HCT116 (cell line): ENCODE data around the gene TULP4. TPM values are rescaled to one million over a fixed set of nuclear protein-coding genes. Genes with fewer than 3 reads are reported as not detected.

Experiments
- ATAC-seq: fragments of 200-7000 bp; cut with Tn5 transposase; 2 replicates; pipeline ENCODE4 v1.9.1; 2020; ENCODE audit warnings: mild to moderate bottlenecking, moderate library complexity
- BruUV-seq: library from RNA; stranded (reverse); fragments of 400-500 nt; replicated peaks from 2 replicates; lab custom pipeline; 2021; lab: Mats Ljungman, UMichigan
- CTCF ChIA-PET: fragments of 300-600 bp; sonication (Branson Sonifier 250); formaldehyde crosslinking; loops from one replicate; lab custom pipeline; 2021; ENCODE audit warnings: antibody characterized with exemption; lab: Charles Lee
- POLR2A ChIA-PET: fragments of 300-600, 350-600 bp; sonication (Branson Sonifier 250); formaldehyde crosslinking; loops from one replicate; lab custom pipeline; 2021; ENCODE audit warnings: antibody characterized with exemption; lab: Charles Lee
- RAD21 ChIA-PET, 2 experiments: fragments of 300-600 bp; sonication (Branson Sonifier 250); formaldehyde crosslinking; loops; one replicate each; lab custom pipeline; 2023; ENCODE audit warnings: low total read pairs in 2 of 2; ENCODE audit not compliant: uncharacterized antibody in 2 of 2, unreplicated experiment in 2 of 2, low non-redundant PET in 1 of 2; lab: Charles Lee
- DNase-seq: peaks from one replicate; pipeline ENCODE4 v3.0.0-alpha.2; 2010; ENCODE audit warnings: low read depth, low spot score
- H2AFZ ChIP-seq: fragments of 200-600 bp; shearing (Covaris generic), sonication (generic); 2 replicates; pipeline ENCODE4 v1.6.1; 2017; ENCODE audit warnings: low read depth, mixed run types, mixed read lengths, antibody characterized with exemption, low read length; ENCODE audit not compliant: poor library complexity, severe bottlenecking
- H3K27ac ChIP-seq: 2 replicates; pipeline ENCODE4 v1.5.1; 2012; ENCODE audit warnings: low read depth, low read length
- H3K27me3 ChIP-seq: fragments of 200-600 bp; sonication (generic); 2 replicates; pipeline ENCODE4 v1.6.1; 2016; ENCODE audit warnings: mixed run types, low read length, mixed read lengths; ENCODE audit not compliant: insufficient read depth
- H3K36me3 ChIP-seq, 2 experiments: fragments of 200-500 bp in 1 of 2; fragments of 200-600 bp in 1 of 2; sonication (Bioruptor generic) in 1 of 2; sonication (generic) in 1 of 2; 2 replicates each; pipeline versions ENCODE4 v1.5.1 to v1.6.1; 2014 to 2016; ENCODE audit warnings: low read length in 2 of 2, inconsistent platforms in 1 of 2, mixed read lengths in 1 of 2, mixed run types in 1 of 2; ENCODE audit not compliant: insufficient read depth in 2 of 2, control insufficient read depth in 1 of 2
- H3K4me1 ChIP-seq, 2 experiments: fragments of 200-600 bp in 1 of 2; sonication (generic) in 1 of 2; 2 replicates each; pipeline versions ENCODE4 v1.5.1 to v1.6.1; 2012 to 2017; ENCODE audit warnings: low read length in 2 of 2, inconsistent platforms in 1 of 2, mild to moderate bottlenecking in 1 of 2, mixed read lengths in 1 of 2, mixed run types in 1 of 2, moderate library complexity in 1 of 2; ENCODE audit not compliant: insufficient read depth in 2 of 2, control insufficient read depth in 1 of 2
- H3K4me2 ChIP-seq: fragments of 200-600 bp; sonication (generic); 2 replicates; pipeline ENCODE4 v1.6.1; 2017; ENCODE audit warnings: mixed run types, low read length, mixed read lengths
- H3K4me3 ChIP-seq, 2 experiments: fragments of 200-600 bp in 1 of 2; sonication (generic) in 1 of 2; replicated peaks in 1 of 2; 2 replicates each; pipeline ENCODE4 v1.5.1; 2011 to 2016; ENCODE audit warnings: low read length in 2 of 2, control low read depth in 1 of 2, low read depth in 1 of 2, mild to moderate bottlenecking in 1 of 2, mixed read lengths in 1 of 2, mixed run types in 1 of 2
- H3K79me2 ChIP-seq: fragments of 200-600 bp; sonication (generic); 2 replicates; pipeline ENCODE4 v1.6.1; 2017; ENCODE audit warnings: mild to moderate bottlenecking, mixed run types, low read length, moderate library complexity, mixed read lengths; ENCODE audit not compliant: insufficient read depth
- H3K9ac ChIP-seq: fragments of 200-600 bp; sonication (generic); 2 replicates; pipeline ENCODE4 v1.6.1; 2016; ENCODE audit warnings: low read length, mixed read lengths
- H3K9me2 ChIP-seq: fragments of 200-600 bp; sonication (generic), shearing (Covaris generic); 2 replicates; pipeline ENCODE4 v1.6.1; 2017; ENCODE audit warnings: mixed run types, mild to moderate bottlenecking, moderate library complexity; ENCODE audit not compliant: insufficient read depth
- H3K9me3 ChIP-seq, 2 experiments: fragments of 200-500 bp in 1 of 2; fragments of 200-600 bp in 1 of 2; sonication (Bioruptor generic) in 1 of 2; sonication (generic) in 1 of 2; 2 replicates each; pipeline ENCODE4 v1.6.1; 2014 to 2017; ENCODE audit warnings: low read length in 2 of 2, mixed read lengths in 2 of 2, inconsistent platforms in 1 of 2, low read depth in 1 of 2, mild to moderate bottlenecking in 1 of 2, mixed run types in 1 of 2, moderate library complexity in 1 of 2; ENCODE audit not compliant: control insufficient read depth in 1 of 2, insufficient read depth in 1 of 2
- H4K20me1 ChIP-seq: fragments of 200-600 bp; sonication (generic), shearing (Covaris generic); 2 replicates; pipeline ENCODE4 v1.6.1; 2017; ENCODE audit warnings: mixed run types, mild to moderate bottlenecking, moderate library complexity; ENCODE audit not compliant: insufficient read depth
- ATF3 ChIP-seq: IDR thresholded peaks from 2 replicates; pipeline ENCODE4 v1.6.1; 2012
- CBX3 ChIP-seq: IDR thresholded peaks from 2 replicates; pipeline ENCODE4 v1.6.1; 2012; ENCODE audit warnings: low read depth
- CEBPB ChIP-seq: IDR thresholded peaks from 2 replicates; pipeline ENCODE4 v1.6.1; 2012; ENCODE audit warnings: low read depth
- CTCF ChIP-seq, 3 experiments: fragments of 200-600 bp in 1 of 3; sonication (generic) in 1 of 3; IDR thresholded peaks in 2 of 3; conservative IDR thresholded peaks in 1 of 3; 2 replicates each; pipeline ENCODE4 v1.5.1; 2012 to 2017; ENCODE audit warnings: low read depth in 2 of 3, low read length in 2 of 3, antibody characterized with exemption in 1 of 3, borderline replicate concordance in 1 of 3, control low read depth in 1 of 3, mild to moderate bottlenecking in 1 of 3, mixed read lengths in 1 of 3, mixed run types in 1 of 3, moderate library complexity in 1 of 3; ENCODE audit not compliant: insufficient read depth in 1 of 3
- EZH2 ChIP-seq: fragments of 200-600 bp; sonication (generic); IDR thresholded peaks from 2 replicates; pipeline ENCODE4 v1.6.1; 2017; ENCODE audit warnings: antibody characterized with exemption, mixed run types
- JUND ChIP-seq: IDR thresholded peaks from 2 replicates; pipeline ENCODE4 v1.6.1; 2012
- POLR2AphosphoS5 ChIP-seq: IDR thresholded peaks from 2 replicates; pipeline ENCODE4 v1.6.1; 2011; ENCODE audit warnings: mild to moderate bottlenecking, low read depth, low read length, moderate library complexity
- RAD21 ChIP-seq: IDR thresholded peaks from 2 replicates; pipeline ENCODE4 v1.6.1; 2012; ENCODE audit warnings: low read depth, mild to moderate bottlenecking
- TCF7L2 ChIP-seq: IDR thresholded peaks from 2 replicates; pipeline ENCODE4 v1.7.0; 2011; ENCODE audit warnings: borderline replicate concordance, inconsistent platforms; ENCODE audit not compliant: insufficient read depth, insufficient read length; ENCODE audit errors: extremely low read depth
- ZNF274 ChIP-seq: fragments of 200-500 bp; sonication (Bioruptor generic); IDR thresholded peaks from 2 replicates; pipeline ENCODE4 v1.6.1; 2014; ENCODE audit warnings: mild to moderate bottlenecking, low read depth, low read length, inconsistent platforms
- intact Hi-C: fragments of 100-400 bp; cut with micrococcal nuclease; formaldehyde crosslinking; loops from 2 replicates; pipeline ENCODE4 v1.10.0; 2022
- total RNA-seq: library from RNA; stranded (reverse); gene quantifications from one replicate; pipeline ENCODE4 v1.2.1, GENCODE V29; 2021; ENCODE audit not compliant: unreplicated experiment

The TULP4 gene
- total RNA-seq, 1 experiment from 2014 or later = 70.8 TPM

GRCh38 chr6:158552055-158552795 lies 240.0 kb downstream of the TULP4 start:
- ChIA-PET POLR2A (no interaction called here), RAD21 (no interaction called here), CTCF (interaction anchor here (1.3 kb wide), 1 partner anchor 331 kb away, joined by 4 read pairs; no protein-coding TSS in a partner anchor)
- Histone ChIP-seq H3K4me3 (no peak overlapping the region), H3K27me3 (no peaks in the 10 kb centered on the region), H3K9me3 (no peaks in the 10 kb centered on the region), H3K27ac (no peak overlapping the region), H3K9me2 (no peaks in the 10 kb centered on the region), H3K4me1 (no peaks in the 10 kb centered on the region), H3K4me2 (no peak overlapping the region), H3K79me2 (no peaks in the 10 kb centered on the region), H2AFZ (no peak overlapping the region), H3K9ac (no peak overlapping the region), H4K20me1 (no peaks in the 10 kb centered on the region), H3K36me3 (no peaks in the 10 kb centered on the region)
- no peak for TF ChIP-seq CEBPB
- no peak for TF ChIP-seq TCF7L2
- TF ChIP-seq POLR2AphosphoS5 = no peak
- no peak for TF ChIP-seq ATF3
- no peak for TF ChIP-seq ZNF274
- TF ChIP-seq CBX3 = no peak
- no peak for TF ChIP-seq RAD21
- TF ChIP-seq CTCF (IDR thresholded peaks at IDR 0.05 in 2 of 3, conservative IDR thresholded peaks at IDR 0.05 in 1 of 3; ENCODE audit: borderline replicate concordance in 1 of 3, insufficient read depth in 1 of 3, low read depth in 2 of 3, low read length in 2 of 3) = no peak
- no peak for TF ChIP-seq EZH2
- TF ChIP-seq JUND = no peak
- DNase-seq = no peak
- no TSS peak for BruUV-seq
- intact Hi-C loops = no loop called here
- ATAC-seq = no peak
